ENCODE data around the gene HOXB1. TPM values are rescaled to one million over a fixed set of nuclear protein-coding genes. Genes with fewer than 3 reads are reported as not detected.

The HOXB1 gene
- total RNA-seq, 1 experiment from 2014 or later, result not detected

DNA sequence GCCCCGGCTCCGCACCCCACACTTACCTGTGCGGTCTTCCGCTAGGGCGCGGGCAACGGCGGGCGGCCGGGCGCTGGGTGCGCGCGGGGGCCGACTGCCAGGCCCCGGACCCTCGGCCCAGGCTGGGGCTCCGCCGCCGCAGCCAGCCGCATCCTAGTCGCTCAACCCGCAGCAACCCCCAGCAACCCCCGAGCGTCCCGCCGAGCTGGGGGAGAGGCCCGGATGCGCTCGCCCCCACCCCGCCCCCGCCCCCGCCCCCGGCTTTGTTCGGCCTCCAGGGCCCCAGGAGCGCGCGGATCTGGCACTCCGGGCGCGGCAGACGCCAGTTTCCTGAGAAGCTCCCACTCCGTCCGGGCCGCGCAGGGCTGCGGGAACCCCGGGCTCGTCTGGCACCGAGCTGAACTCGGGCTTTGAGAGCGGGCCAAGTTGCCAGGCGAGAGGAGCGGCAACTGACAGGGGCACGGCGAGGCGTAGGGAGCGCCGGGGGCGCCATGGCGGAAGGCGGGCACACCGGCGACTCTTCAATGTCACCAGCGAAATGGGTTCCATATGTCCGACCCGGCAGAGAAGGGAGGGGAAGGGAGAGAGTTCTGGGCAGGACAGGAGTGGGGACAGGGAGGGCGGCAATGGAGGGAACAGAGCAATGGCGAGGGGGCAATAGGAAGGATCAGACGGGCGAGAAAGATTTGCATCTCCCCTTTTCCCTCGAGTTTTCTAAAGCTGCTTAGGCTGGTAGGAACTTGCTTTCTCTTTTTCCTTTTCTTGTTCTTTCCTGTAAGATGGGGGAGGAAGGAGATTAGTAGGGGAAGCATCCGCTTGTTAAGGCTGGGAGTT lies 33.6 kb upstream of the HOXB1 start:
- H3K4me3 ChIP-seq (ENCODE audit: low read length), result no peak overlapping the region
- no peak overlapping the region for H2AFZ ChIP-seq (ENCODE audit: low read length)
- H3K9me2 ChIP-seq (replicated peaks; ENCODE audit: insufficient read depth, low read length), result no peaks in the 10 kb centered on the region
- no peak overlapping the region for H3K9ac ChIP-seq (ENCODE audit: low read length)
- H3K36me3 ChIP-seq (ENCODE audit: insufficient read depth, low read length), result no peaks in the 10 kb centered on the region
- no peaks in the 10 kb centered on the region for H3K9me3 ChIP-seq (ENCODE audit: low read length)
- no peaks in the 10 kb centered on the region for H4K20me1 ChIP-seq (ENCODE audit: insufficient read depth, low read depth, low read length)
- H3K27ac ChIP-seq (ENCODE audit: low read length), result no peak overlapping the region
- no peak for DNase-seq
- H3K4me2 ChIP-seq (ENCODE audit: low read depth, low read length, poor library complexity, severe bottlenecking), result no peak overlapping the region
- H3K79me2 ChIP-seq (ENCODE audit: low read length), result no peaks in the 10 kb centered on the region
- no peaks in the 10 kb centered on the region for H3K27me3 ChIP-seq (ENCODE audit: low read length)
- no peaks in the 10 kb centered on the region for H3K4me1 ChIP-seq (ENCODE audit: low read length)

DNA sequence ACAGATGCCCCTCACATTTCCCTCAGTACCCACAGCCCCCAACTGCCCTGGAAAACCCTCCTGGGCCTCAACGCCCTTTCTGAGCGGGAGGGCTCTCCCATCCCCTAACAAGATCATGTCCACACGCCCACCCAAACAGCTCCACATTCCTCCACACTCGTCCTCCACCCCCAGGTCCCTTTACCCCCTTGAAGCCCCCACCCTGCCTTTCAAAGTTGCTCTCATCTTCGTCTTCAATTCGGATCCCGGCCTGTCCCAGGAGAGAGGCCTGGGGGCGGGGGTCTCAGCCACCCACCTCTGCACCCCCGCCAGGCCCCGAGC lies 33.0 kb upstream of the HOXB1 start:
- Histone ChIP-seq H3K4me1 (ENCODE audit: low read length) (no peaks in the 10 kb centered on the region), H3K9ac (ENCODE audit: low read length) (no peak overlapping the region), H3K27ac (ENCODE audit: low read length) (no peak overlapping the region), H3K9me3 (ENCODE audit: low read length) (no peaks in the 10 kb centered on the region), H2AFZ (ENCODE audit: low read length) (no peak overlapping the region), H3K27me3 (ENCODE audit: low read length) (no peaks in the 10 kb centered on the region), H3K4me3 (ENCODE audit: low read length) (no peak overlapping the region), H3K9me2 (replicated peaks; ENCODE audit: insufficient read depth, low read length) (no peaks in the 10 kb centered on the region), H4K20me1 (ENCODE audit: insufficient read depth, low read depth, low read length) (no peaks in the 10 kb centered on the region), H3K79me2 (ENCODE audit: low read length) (no peaks in the 10 kb centered on the region), H3K4me2 (ENCODE audit: low read depth, low read length, poor library complexity, severe bottlenecking) (no peak overlapping the region), H3K36me3 (ENCODE audit: insufficient read depth, low read length) (no peaks in the 10 kb centered on the region)
- no peak for DNase-seq

DNA sequence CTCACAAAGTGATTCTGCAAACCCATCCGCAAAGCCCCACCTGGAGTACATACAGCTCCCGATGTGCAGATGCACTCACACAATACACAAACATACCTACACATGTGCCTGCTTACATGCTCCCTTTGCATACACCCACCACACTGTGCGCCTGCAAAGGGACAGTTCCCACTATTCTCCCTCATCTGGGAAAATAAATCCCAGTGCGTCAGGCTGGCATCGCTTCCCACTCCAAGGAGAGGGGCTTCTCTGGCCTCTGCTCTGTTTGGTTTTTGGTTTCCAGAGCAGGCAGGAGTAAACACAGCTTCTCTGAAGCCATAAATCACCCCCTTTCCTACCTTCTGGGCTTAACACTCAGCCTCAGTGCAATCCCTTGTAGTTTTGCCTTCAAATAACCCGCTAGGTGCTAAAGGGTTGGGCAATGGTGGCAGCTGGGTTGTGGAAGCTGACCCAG lies 32.6 kb upstream of the HOXB1 start:
- H4K20me1 ChIP-seq (ENCODE audit: insufficient read depth, low read depth, low read length), result no peaks in the 10 kb centered on the region
- H3K9me3 ChIP-seq (ENCODE audit: low read length), result no peaks in the 10 kb centered on the region
- no peaks in the 10 kb centered on the region for H3K4me1 ChIP-seq (ENCODE audit: low read length)
- no peaks in the 10 kb centered on the region for H3K36me3 ChIP-seq (ENCODE audit: insufficient read depth, low read length)
- H3K27me3 ChIP-seq (ENCODE audit: low read length), result no peaks in the 10 kb centered on the region
- no peak overlapping the region for H3K4me3 ChIP-seq (ENCODE audit: low read length)
- H3K9me2 ChIP-seq (replicated peaks; ENCODE audit: insufficient read depth, low read length), result no peaks in the 10 kb centered on the region
- H3K4me2 ChIP-seq (ENCODE audit: low read depth, low read length, poor library complexity, severe bottlenecking), result no peak overlapping the region
- H3K79me2 ChIP-seq (ENCODE audit: low read length), result no peaks in the 10 kb centered on the region
- no peak overlapping the region for H2AFZ ChIP-seq (ENCODE audit: low read length)
- DNase-seq, result no peak
- no peak overlapping the region for H3K27ac ChIP-seq (ENCODE audit: low read length)
- H3K9ac ChIP-seq (ENCODE audit: low read length), result no peak overlapping the region

DNA sequence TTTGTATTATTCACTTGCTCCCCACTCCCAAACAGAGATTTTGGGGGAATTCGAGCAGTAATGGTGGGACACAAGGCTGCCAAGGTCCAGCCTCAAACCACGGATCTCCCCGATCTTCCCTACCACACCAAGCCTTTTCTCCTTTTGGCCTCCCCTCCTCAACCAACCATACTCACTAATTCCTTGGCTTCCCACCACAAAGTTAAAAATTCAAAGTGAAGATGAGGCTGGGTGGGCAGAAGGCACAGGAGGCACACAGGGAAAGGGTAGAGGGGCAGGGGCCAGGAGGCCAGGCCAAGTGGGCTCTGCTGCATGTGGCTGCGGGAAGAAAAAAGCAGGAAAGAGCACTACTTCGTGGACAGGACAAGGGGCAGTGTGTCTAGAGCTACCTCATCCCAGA lies 32.1 kb upstream of the HOXB1 start:
- Histone ChIP-seq H3K36me3 (ENCODE audit: insufficient read depth, low read length) (no peaks in the 10 kb centered on the region), H4K20me1 (ENCODE audit: insufficient read depth, low read depth, low read length) (no peaks in the 10 kb centered on the region), H3K79me2 (ENCODE audit: low read length) (no peaks in the 10 kb centered on the region), H3K9ac (ENCODE audit: low read length) (no peak overlapping the region), H2AFZ (ENCODE audit: low read length) (no peak overlapping the region), H3K27ac (ENCODE audit: low read length) (no peak overlapping the region), H3K27me3 (ENCODE audit: low read length) (no peaks in the 10 kb centered on the region), H3K4me2 (ENCODE audit: low read depth, low read length, poor library complexity, severe bottlenecking) (no peak overlapping the region), H3K4me1 (ENCODE audit: low read length) (no peaks in the 10 kb centered on the region), H3K9me2 (replicated peaks; ENCODE audit: insufficient read depth, low read length) (no peaks in the 10 kb centered on the region), H3K4me3 (ENCODE audit: low read length) (no peak overlapping the region), H3K9me3 (ENCODE audit: low read length) (no peaks in the 10 kb centered on the region)
- no peak for DNase-seq

DNA sequence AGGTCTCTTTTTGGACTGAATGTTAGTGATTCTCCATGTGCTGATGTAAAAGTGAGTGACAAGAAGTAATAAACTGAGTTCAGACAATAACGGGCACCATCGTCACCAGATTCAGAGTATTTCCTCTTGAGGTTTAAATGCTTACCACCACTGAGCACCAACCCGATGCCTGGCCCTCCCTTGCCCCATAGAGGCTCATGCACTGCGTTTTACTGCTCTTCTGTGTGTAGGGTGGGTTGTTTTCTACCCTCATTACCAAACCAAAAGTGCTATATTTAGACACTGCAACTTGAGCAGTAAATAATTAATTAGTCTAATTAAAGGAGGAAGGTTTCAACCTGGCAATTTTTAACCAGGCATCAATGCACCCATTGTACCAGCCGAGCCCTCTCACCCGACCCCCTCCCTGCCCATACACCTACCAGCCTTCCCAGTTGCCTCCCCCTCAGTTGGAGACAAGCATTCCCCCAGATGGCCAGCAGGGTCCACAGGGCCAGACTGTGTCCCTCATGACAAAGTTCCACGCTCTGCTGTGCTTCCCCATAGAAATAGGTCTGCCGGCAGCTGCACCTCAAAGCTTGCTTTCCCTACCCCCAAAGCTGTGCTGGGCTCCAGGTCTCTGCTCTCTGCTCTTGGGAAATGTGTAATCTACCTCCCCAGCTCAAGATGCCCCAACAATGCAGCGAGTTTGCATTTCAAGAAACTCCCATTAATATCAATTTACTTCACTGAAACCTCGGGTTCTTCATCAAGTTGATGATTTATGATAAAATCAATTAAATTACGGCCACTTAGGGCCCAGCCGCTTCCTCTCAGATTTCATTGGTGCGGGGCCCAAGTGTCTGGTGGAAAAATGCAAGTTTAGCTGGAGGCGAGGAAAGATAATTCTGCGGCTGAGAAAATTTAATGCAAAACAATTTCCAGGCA lies 31.3 kb upstream of the HOXB1 start:
- no peak overlapping the region for H3K4me3 ChIP-seq (ENCODE audit: low read length)
- H4K20me1 ChIP-seq (ENCODE audit: insufficient read depth, low read depth, low read length), result no peaks in the 10 kb centered on the region
- no peaks in the 10 kb centered on the region for H3K27me3 ChIP-seq (ENCODE audit: low read length)
- no peak overlapping the region for H3K27ac ChIP-seq (ENCODE audit: low read length)
- no peaks in the 10 kb centered on the region for H3K79me2 ChIP-seq (ENCODE audit: low read length)
- H2AFZ ChIP-seq (ENCODE audit: low read length), result no peak overlapping the region
- no peak for DNase-seq
- no peaks in the 10 kb centered on the region for H3K9me2 ChIP-seq (replicated peaks; ENCODE audit: insufficient read depth, low read length)
- no peaks in the 10 kb centered on the region for H3K36me3 ChIP-seq (ENCODE audit: insufficient read depth, low read length)
- H3K9ac ChIP-seq (ENCODE audit: low read length), result no peak overlapping the region
- H3K4me2 ChIP-seq (ENCODE audit: low read depth, low read length, poor library complexity, severe bottlenecking), result no peak overlapping the region
- H3K4me1 ChIP-seq (ENCODE audit: low read length), result no peaks in the 10 kb centered on the region
- H3K9me3 ChIP-seq (ENCODE audit: low read length), result no peaks in the 10 kb centered on the region

DNA sequence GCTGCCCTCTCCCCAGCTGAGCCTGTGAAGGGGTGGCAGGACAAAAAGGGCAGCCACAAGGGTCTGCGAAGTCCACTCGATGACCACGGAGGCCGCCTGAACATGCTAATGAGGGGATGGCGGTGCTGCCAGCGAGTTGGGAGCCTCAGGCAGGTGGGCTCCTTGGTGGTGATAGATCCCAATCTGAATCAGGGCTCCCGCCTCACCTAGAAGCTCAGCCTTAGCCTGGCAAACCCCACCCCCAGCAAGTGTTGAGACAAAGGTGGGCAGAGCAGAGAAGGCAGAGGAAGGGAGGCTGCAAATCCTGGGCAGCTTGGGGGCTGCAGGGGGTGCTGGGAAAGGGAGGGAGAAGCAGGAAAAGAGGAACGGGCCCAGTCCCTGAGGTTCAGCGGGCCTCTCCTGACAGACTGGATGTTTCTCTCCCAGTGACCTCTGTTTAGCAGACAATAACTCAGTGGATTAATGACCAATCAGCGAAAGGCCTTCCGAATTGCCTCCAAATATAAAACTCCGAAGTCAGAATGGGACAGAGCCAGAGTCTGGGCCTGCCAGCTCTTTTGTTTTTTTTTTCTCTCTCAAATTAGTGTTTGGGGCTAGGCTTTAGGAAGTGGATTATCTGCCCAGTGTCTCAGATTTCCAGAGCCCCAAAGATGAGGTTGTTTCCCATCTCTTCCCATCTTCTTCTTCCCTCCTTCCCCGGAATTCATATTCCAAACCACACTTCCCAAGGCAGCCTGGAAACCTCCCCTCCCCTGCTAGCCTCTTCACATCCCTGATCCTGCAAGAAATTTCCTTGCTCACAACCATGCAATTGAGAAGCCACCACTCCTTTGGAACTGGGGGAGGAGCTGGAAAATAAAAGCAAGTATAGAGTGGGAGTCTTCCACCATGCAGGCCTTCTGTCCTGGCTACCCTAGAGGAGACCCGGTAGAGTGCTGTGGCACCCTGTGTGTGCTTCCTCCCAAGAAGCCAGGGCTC lies 29.3 kb upstream of the HOXB1 start:
- H3K9me3 ChIP-seq (ENCODE audit: low read length), result no peaks in the 10 kb centered on the region
- H4K20me1 ChIP-seq (ENCODE audit: insufficient read depth, low read depth, low read length), result no peaks in the 10 kb centered on the region
- no peak overlapping the region for H3K4me2 ChIP-seq (ENCODE audit: low read depth, low read length, poor library complexity, severe bottlenecking)
- H3K4me1 ChIP-seq (ENCODE audit: low read length), result no peaks in the 10 kb centered on the region
- DNase-seq, result no peak
- no peak overlapping the region for H3K27ac ChIP-seq (ENCODE audit: low read length)
- no peaks in the 10 kb centered on the region for H3K27me3 ChIP-seq (ENCODE audit: low read length)
- H3K36me3 ChIP-seq (ENCODE audit: insufficient read depth, low read length), result no peaks in the 10 kb centered on the region
- no peaks in the 10 kb centered on the region for H3K9me2 ChIP-seq (replicated peaks; ENCODE audit: insufficient read depth, low read length)
- no peak overlapping the region for H2AFZ ChIP-seq (ENCODE audit: low read length)
- H3K9ac ChIP-seq (ENCODE audit: low read length), result no peak overlapping the region
- H3K4me3 ChIP-seq (ENCODE audit: low read length), result no peak overlapping the region
- no peaks in the 10 kb centered on the region for H3K79me2 ChIP-seq (ENCODE audit: low read length)

DNA sequence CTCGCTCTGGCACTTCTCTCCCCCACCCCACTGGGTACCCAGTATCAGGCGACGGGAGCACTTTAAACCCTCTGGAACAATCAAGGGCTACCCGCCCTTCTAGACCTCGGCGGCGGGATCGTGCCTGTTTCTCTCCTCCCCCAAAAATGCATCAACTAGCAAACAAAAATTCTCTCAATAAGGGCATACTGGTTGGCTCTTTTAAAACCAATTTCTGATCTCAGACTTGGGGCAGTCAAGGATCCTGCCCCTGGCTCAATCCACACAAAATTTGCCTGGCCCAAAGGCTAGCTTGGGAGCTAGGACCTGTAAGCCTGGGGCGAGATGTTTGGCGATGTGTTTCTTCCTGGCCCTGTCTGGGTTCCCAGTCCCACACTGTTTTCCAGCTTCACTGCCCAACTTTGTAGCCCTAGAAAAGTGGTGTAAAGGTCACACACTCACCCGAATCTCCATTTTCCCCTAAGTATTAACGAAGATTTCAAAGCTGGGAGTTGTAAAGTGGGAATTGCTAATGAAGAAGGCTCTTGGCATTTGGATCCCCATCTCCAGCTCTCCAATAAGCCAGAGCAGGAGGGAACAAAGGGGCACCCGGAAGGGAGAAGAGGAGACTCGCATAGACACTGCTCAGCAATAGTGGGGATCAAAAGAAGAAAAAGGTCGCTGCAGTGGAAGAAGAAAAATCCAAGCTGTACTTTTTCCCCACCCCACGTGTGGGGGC lies 28.5 kb upstream of the HOXB1 start:
- no peaks in the 10 kb centered on the region for H3K4me1 ChIP-seq (ENCODE audit: low read length)
- H3K79me2 ChIP-seq (ENCODE audit: low read length), result no peaks in the 10 kb centered on the region
- H3K9me3 ChIP-seq (ENCODE audit: low read length), result no peaks in the 10 kb centered on the region
- no peaks in the 10 kb centered on the region for H3K36me3 ChIP-seq (ENCODE audit: insufficient read depth, low read length)
- H3K27ac ChIP-seq (ENCODE audit: low read length), result no peak overlapping the region
- H3K9ac ChIP-seq (ENCODE audit: low read length), result no peak overlapping the region
- H3K4me2 ChIP-seq (ENCODE audit: low read depth, low read length, poor library complexity, severe bottlenecking), result no peak overlapping the region
- no peak overlapping the region for H2AFZ ChIP-seq (ENCODE audit: low read length)
- no peak overlapping the region for H3K4me3 ChIP-seq (ENCODE audit: low read length)
- no peaks in the 10 kb centered on the region for H3K9me2 ChIP-seq (replicated peaks; ENCODE audit: insufficient read depth, low read length)
- H3K27me3 ChIP-seq (ENCODE audit: low read length), result no peaks in the 10 kb centered on the region
- DNase-seq, result no peak
- no peaks in the 10 kb centered on the region for H4K20me1 ChIP-seq (ENCODE audit: insufficient read depth, low read depth, low read length)
